Measurements from ENCODE around the gene ELK4. TPM values are rescaled to one million over a fixed set of nuclear protein-coding genes. Genes with fewer than 3 reads are reported as not detected.
"Not testable (repeated sequence)": the region's sequence is repeated elsewhere in the genome, so short reads cannot be mapped to it uniquely, and the experiment has no call there.

ELK4 gene
- total RNA-seq, 1 donor from 2014 or later, result 14.9 TPM

GRCh38 chr1:205664399-205665017, 32.7 kb upstream of the ELK4 start:
- no peak for DNase-seq (ENCODE audit: low spot score)

DNA sequence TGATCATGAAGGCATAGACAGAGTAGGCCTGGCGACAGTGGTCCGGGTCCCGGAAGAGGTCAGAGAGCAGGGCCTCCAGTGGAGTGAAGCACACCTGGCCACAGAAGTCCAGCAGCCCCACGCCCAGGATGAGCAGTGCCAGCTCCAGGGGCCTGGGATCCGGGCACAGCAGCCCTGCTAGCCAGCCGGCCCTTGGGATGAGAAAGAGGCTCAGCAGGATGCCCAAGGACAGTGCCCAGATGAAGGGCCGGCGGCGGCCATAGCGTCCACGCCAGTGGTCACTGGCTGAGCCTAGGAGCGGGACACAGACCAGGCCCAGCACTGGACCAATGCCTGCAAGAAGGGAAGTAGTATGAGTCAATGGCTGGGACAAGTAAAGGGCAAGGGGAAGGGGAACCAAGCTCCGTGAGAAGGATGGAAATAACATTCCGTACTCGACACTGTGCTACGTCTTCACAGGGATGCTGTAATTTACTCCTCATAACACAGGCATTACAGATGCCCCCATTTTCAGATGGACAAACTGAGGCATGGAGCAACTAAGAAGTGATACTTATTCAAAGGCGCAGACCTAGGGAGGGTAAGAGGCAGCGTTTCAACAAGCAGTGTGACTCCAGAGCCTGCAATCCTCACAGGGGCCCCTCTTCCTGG, 31.6 kb upstream of the ELK4 start:
- DNase-seq (ENCODE audit: low spot score), result no peak

DNA sequence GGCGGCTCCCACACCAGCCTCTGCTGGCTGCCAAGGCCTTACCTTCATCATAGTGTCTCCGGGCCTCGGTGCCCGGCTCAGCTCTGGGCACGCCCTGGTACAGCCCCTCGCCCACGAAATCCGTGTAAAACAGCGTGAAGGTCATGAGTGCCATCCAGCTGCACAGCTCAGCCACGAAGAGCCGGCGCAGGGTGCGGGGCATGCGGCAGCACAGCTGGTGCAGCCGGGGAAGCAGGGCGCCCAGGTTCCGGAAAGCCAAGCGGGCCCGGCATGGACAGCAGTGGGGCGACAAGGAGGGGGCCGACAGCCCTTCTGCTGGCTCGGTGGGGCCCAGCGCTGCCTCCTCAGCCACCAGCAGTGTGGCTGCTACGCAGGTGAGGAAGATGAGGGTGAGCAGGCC, 31.0 kb upstream of the ELK4 start:
- DNase-seq (ENCODE audit: low spot score), result no peak

GRCh38 chr1:205662135-205662738, 30.4 kb upstream of the ELK4 start:
- DNase-seq (ENCODE audit: low spot score), result no peak

GRCh38 chr1:205661429-205662134, 29.8 kb upstream of the ELK4 start:
- no peak for DNase-seq (ENCODE audit: low spot score)

DNA sequence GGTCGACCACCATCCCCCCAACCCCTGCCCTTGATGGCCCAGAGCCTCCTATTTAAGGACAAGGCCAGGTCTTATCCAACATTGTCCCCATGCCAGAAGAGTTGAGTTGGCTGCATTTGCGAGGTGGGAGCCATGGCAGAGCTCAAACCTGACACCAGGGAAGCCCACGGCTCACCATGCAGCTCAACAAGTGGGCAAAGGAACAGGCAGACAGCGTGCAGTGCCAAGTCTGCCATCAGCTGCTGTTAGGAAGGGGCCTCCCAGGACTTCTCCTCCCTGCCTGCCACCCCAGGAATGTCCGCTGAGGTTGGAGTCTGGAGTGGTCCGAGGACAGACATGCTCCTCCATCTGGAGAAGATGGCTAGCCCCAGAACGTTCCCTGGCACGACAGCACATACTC, 28.6 kb upstream of the ELK4 start:
- no peak for DNase-seq (ENCODE audit: low spot score)

GRCh38 chr1:205658943-205659581, 27.3 kb upstream of the ELK4 start:
- peak; percentile 73 for DNase-seq (ENCODE audit: low spot score)

DNA sequence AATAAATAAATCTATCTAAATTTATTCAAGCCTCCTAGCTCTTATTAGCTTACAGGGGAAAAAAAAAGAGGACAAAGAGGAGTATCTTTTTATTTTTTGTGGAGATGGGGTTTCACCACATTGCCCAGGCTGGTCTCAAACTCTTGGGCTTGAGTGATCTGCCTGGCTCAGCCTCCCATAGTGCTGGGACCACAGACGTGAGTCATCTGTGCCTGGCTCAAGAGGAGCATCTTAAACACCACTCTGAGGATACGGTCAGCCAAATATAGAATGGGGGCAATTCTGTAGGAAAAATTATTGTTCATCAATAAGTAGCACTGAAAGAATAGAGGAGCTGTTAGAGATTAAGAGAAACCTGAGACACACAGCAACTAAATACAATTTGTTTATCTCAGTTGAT, 24.4 kb upstream of the ELK4 start:
- DNase-seq (ENCODE audit: low spot score), result no peak

GRCh38 chr1:205652984-205653383, 21.2 kb upstream of the ELK4 start:
- no peak for DNase-seq (ENCODE audit: low spot score)

DNA sequence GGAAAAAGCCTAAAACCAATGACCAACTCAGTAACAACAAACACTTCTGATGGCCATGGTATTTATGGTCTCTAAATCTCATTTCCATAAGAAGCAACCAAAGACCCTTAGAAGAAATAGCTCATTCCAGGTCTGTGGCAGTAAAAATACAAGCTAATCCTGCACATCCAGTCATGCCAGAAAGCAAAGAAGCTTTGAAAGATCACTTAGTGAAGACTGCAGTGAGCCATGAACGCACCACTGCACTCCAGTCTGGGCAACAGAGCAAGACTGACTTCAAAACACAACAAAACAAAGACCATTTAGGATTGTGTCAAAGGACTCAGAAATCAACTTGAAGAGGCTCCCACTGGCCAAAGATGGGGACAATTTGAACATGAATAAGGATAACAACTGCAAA, 18.4 kb upstream of the ELK4 start:
- DNase-seq (ENCODE audit: low spot score), result no peak

- no peak for DNase-seq (ENCODE audit: low spot score)
Observed at GRCh38 chr1:205645519-205645918, 13.7 kb upstream of the ELK4 start.

GRCh38 chr1:205642679-205643307, 11.0 kb upstream of the ELK4 start:
- DNase-seq (ENCODE audit: low spot score), result no peak

GRCh38 chr1:205639567-205639966, 7.8 kb upstream of the ELK4 start:
- no peak for DNase-seq (ENCODE audit: low spot score)

DNA sequence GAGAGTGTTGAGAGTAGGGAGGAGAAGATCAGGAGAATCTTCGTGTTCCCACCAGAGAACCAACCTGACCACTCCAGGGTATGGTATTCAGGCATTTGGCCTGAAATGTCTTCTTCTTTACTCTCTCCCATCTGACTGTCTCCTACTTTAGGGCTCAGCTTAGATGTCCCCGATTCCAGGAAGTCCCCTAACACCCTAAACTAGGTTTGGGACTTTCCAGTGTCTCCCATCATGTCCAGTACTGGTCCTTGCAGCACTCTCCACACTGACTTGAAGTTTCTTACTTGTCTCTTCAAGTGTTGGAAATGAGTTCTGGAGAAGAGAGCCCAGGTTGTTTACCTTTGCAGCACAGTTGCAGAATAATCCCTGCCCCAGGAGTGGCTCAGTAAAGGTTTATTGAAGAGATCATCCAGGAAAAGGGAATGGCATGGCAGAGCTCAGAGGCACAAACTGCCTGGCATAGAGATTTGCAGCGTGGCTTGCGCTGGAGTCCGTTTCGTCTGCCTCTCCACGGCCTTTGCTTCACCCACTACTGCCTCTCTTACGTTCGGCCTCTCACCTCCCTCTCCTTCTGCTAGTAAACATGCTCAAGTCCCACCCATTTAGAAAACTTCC, 6.2 kb upstream of the ELK4 start:
- no peak for DNase-seq (ENCODE audit: low spot score)

- peak; percentile 66 for DNase-seq (ENCODE audit: low spot score)
Observed at GRCh38 chr1:205636732-205637131, 4.9 kb upstream of the ELK4 start.

GRCh38 chr1:205636138-205636530, 4.3 kb upstream of the ELK4 start:
- not testable (repeated sequence) for DNase-seq (ENCODE audit: low spot score)

GRCh38 chr1:205633421-205633976, 1.7 kb upstream of the ELK4 start:
- DNase-seq (ENCODE audit: low spot score), result no peak

GRCh38 chr1:205632669-205633169, 908 bp upstream of the ELK4 start:
- no peak for DNase-seq (ENCODE audit: low spot score)

DNA sequence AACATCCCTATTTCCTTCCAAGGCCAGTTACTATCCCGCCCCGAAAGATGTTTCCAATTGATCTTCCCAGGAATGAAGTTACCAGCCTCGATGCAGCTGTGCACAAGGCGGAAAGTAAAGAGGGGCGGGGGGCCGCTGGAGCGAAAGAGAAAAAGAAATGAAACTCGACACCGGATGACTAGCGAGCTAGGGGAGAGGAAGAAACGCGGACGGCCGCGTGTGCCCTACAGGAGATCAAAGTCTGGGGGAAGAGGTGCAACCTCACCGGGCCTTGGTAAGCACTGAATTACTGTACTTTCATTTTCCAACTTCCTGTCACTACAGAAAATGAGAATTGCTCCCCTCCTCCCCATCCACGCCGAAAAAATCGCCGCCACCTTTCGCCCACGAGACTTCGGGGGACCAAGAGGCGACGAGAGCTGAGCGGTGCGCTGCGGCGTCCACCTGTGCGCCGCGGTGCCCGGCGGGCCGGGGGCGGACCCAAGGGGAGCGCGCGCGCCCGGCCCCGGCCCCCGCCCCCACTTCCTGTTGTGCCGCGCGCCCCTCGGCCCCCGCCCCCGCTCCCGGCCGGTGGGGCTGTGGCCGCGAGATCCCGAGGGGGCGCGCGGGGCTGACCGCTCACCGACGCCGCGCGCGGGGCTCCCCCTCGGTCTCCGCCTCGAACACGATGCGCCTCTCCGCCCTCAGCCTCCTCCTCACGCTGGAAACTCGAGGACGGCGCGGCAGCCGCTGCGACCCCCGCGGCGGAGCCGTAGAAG, 622 bp downstream of the ELK4 start:
- DNase-seq (ENCODE audit: low spot score), result peak; percentile 85

DNA sequence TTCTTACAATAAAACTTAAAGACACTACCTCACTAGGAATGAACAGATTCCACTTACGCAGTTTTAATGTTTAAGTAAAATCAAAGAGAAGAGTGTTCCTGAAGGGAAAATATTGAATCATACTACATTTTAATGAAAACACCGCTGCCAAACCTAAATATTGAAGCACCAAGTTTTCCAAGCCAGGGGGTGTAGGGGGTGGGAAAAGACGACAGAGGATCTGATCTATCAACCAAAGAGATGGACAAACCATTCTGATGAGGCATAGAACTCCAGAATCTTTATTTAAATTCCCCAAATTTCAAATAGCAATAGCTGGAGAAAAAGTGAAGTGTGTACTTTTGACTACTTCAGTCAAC, 1.2 kb downstream of the ELK4 start:
- DNase-seq (ENCODE audit: low spot score), result no peak

All from umbilical cord (tissue), 2 donors.